SU-DHL-6 (cell line): Measurements from ENCODE around the gene KRTAP29-1.
"Not testable (repeated sequence)": the region's sequence is repeated elsewhere in the genome, so short reads cannot be mapped to it uniquely, and the experiment has no call there.

Experiments
- H2AFZ ChIP-seq: fragments of 200-600 bp; sonication (generic); 2 replicates; pipeline ENCODE4 v1.6.1; 2014; ENCODE audit warnings: low read depth, mild to moderate bottlenecking, moderate library complexity, mixed read lengths, antibody characterized with exemption, low read length; ENCODE audit not compliant: severe bottlenecking
- H3F3A ChIP-seq: fragments of 200-600 bp; shearing (Covaris generic); 2 replicates; pipeline ENCODE4 v1.6.0; 2016; ENCODE audit warnings: antibody characterized with exemption, mild to moderate bottlenecking; ENCODE audit not compliant: insufficient read depth
- H3K27ac ChIP-seq: fragments of 200-600 bp; sonication (generic); 2 replicates; pipeline ENCODE4 v1.5.1; 2016; ENCODE audit warnings: low read depth, mild to moderate bottlenecking, low read length, moderate library complexity, mixed read lengths
- H3K27me3 ChIP-seq: fragments of 200-600 bp; sonication (generic), shearing (Covaris generic); 2 replicates; pipeline ENCODE4 v1.6.0; 2014; ENCODE audit warnings: mild to moderate bottlenecking, low read length
- H3K36me3 ChIP-seq: fragments of 200-600 bp; sonication (generic); 2 replicates; pipeline ENCODE4 v1.6.1; 2014; ENCODE audit warnings: mild to moderate bottlenecking, low read length, mixed read lengths
- H3K4me2 ChIP-seq: fragments of 300-600, 200-600 bp; shearing (Covaris generic), sonication (generic); 2 replicates; pipeline ENCODE4 v1.6.0; 2014; ENCODE audit warnings: low read length, low read depth, mild to moderate bottlenecking; ENCODE audit not compliant: poor library complexity, severe bottlenecking
- H3K4me3 ChIP-seq: fragments of 200-600 bp; sonication (generic); 2 replicates; pipeline ENCODE4 v1.5.1; 2014; ENCODE audit warnings: antibody characterized with exemption, low read length, mild to moderate bottlenecking, mixed read lengths; ENCODE audit not compliant: insufficient read depth, poor library complexity, severe bottlenecking
- H3K79me2 ChIP-seq: fragments of 200-600 bp; sonication (generic); 2 replicates; pipeline ENCODE4 v1.6.1; 2014; ENCODE audit warnings: mild to moderate bottlenecking, low read length, moderate library complexity; ENCODE audit not compliant: insufficient read depth
- H3K9ac ChIP-seq: fragments of 200-600 bp; sonication (generic); 2 replicates; pipeline ENCODE4 v1.7.0; 2014; ENCODE audit warnings: mild to moderate bottlenecking, low read length
- H3K9me2 ChIP-seq: fragments of 200-600 bp; sonication (generic); replicated peaks from 2 replicates; pipeline ENCODE4 v1.6.1; 2014; ENCODE audit warnings: low read length; ENCODE audit not compliant: insufficient read depth
- H3K9me3 ChIP-seq: fragments of 200-600 bp; sonication (generic); 2 replicates; pipeline ENCODE4 v1.6.1; 2014; ENCODE audit warnings: low read length, mixed read lengths; ENCODE audit not compliant: insufficient read depth
- H4K20me1 ChIP-seq: fragments of 200-600 bp; sonication (generic); 2 replicates; pipeline ENCODE4 v1.6.1; 2014; ENCODE audit warnings: low read depth, mild to moderate bottlenecking, antibody characterized with exemption, low read length, moderate library complexity, mixed read lengths
- CTCF ChIP-seq: fragments of 200-600 bp; sonication (generic); IDR thresholded peaks from one replicate; pipeline ENCODE4 v1.5.1; 2017; ENCODE audit warnings: antibody characterized with exemption, mild to moderate bottlenecking, low read length, moderate library complexity; ENCODE audit not compliant: insufficient read depth, poor library complexity, severe bottlenecking
- EZH2phosphoT487 ChIP-seq: fragments of 200-600 bp; sonication (generic), shearing (Covaris generic); conservative IDR thresholded peaks from 2 replicates; pipeline ENCODE4 v1.6.1; 2018; ENCODE audit warnings: mild to moderate bottlenecking, antibody characterized with exemption, low read length, moderate library complexity, mixed read lengths

Gene KRTAP29-1

GRCh38 chr17:41347869-41348760, 45.5 kb upstream of the KRTAP29-1 start:
- TF ChIP-seq EZH2phosphoT487 (no peak), CTCF (no peak)
- no peak overlapping the region for H3K4me3 ChIP-seq
- H4K20me1 ChIP-seq = no peaks in the 10 kb centered on the region
- no peaks in the 10 kb centered on the region for H3K9me2 ChIP-seq
- H3K9me3 ChIP-seq = no peaks in the 10 kb centered on the region
- H3K27me3 ChIP-seq = no peaks in the 10 kb centered on the region
- no peak overlapping the region for H3K27ac ChIP-seq
- no peaks in the 10 kb centered on the region for H3F3A ChIP-seq
- no peak overlapping the region for H3K4me2 ChIP-seq
- no peak overlapping the region for H3K9ac ChIP-seq
- H3K36me3 ChIP-seq = no peaks in the 10 kb centered on the region
- no peak overlapping the region for H2AFZ ChIP-seq
- H3K79me2 ChIP-seq = no peaks in the 10 kb centered on the region

GRCh38 chr17:41346421-41346820, 43.8 kb upstream of the KRTAP29-1 start:
- H3K36me3 ChIP-seq, H3K9me3 ChIP-seq, H3K27ac ChIP-seq, H3K4me2 ChIP-seq, H3K9me2 ChIP-seq, H2AFZ ChIP-seq, H4K20me1 ChIP-seq, H3K79me2 ChIP-seq, H3K4me3 ChIP-seq, H3F3A ChIP-seq, H3K27me3 ChIP-seq, H3K9ac ChIP-seq: not testable (repeated sequence)

- Histone ChIP-seq H4K20me1 (no peaks in the 10 kb centered on the region), H3K27me3 (no peaks in the 10 kb centered on the region), H3F3A (no peaks in the 10 kb centered on the region), H3K4me3 (no peak overlapping the region), H2AFZ (no peak overlapping the region), H3K9me3 (no peaks in the 10 kb centered on the region), H3K79me2 (no peaks in the 10 kb centered on the region), H3K4me2 (no peak overlapping the region), H3K9ac (no peak overlapping the region), H3K9me2 (no peaks in the 10 kb centered on the region), H3K36me3 (no peaks in the 10 kb centered on the region), H3K27ac (no peak overlapping the region)
- TF ChIP-seq EZH2phosphoT487 = no peak
- no peak for TF ChIP-seq CTCF
Measured at GRCh38 chr17:41345992-41346391, 43.3 kb upstream of the KRTAP29-1 start.

- Histone ChIP-seq H3K36me3 (no peaks in the 10 kb centered on the region), H2AFZ (no peak overlapping the region), H3K27ac (no peak overlapping the region), H3F3A (no peaks in the 10 kb centered on the region), H3K9ac (no peak overlapping the region), H3K4me3 (no peak overlapping the region), H4K20me1 (no peaks in the 10 kb centered on the region), H3K9me2 (no peaks in the 10 kb centered on the region), H3K27me3 (no peaks in the 10 kb centered on the region), H3K4me2 (no peak overlapping the region), H3K9me3 (no peaks in the 10 kb centered on the region), H3K79me2 (no peaks in the 10 kb centered on the region)
- TF ChIP-seq CTCF (no peak), EZH2phosphoT487 (no peak)
Measured at GRCh38 chr17:41343029-41343428, 40.4 kb upstream of the KRTAP29-1 start.
